D341Med (cell line): ENCODE measurements around the gene GNAL.
"Not testable (repeated sequence)": the region's sequence is repeated elsewhere in the genome, so short reads cannot be mapped to it uniquely, and the experiment has no call there.

Source experiments
- DNase-seq: peaks from one replicate; pipeline ENCODE4 v3.0.0; 2012; ENCODE audit warnings: low spot score

The GNAL gene

GRCh38 chr18:11908182-11909060 lies 219.4 kb downstream of the GNAL start, which contains the start of gene MPPE1:
Gene MPPE1, minus strand, starts transcription at chr18:11908317. Its CDS starts 11,053 bp downstream, at chr18:11897264.
- DNase-seq: peak; percentile 98

GRCh38 chr18:11909061-11909455 lies 220.0 kb downstream of the GNAL start:
- no peak for DNase-seq

GRCh38 chr18:11909591-11910026 lies 220.5 kb downstream of the GNAL start:
- no peak for DNase-seq

- DNase-seq: not testable (repeated sequence)
Measured at GRCh38 chr18:11916880-11917279, 227.8 kb downstream of the GNAL start.

GRCh38 chr18:11919522-11919921 lies 230.5 kb downstream of the GNAL start:
- not testable (repeated sequence) for DNase-seq

- no peak for DNase-seq
Measured at GRCh38 chr18:11923450-11923849, 234.4 kb downstream of the GNAL start.

- DNase-seq: no peak
Measured at GRCh38 chr18:11925800-11926481, 236.9 kb downstream of the GNAL start.

GRCh38 chr18:11927497-11927896 lies 238.4 kb downstream of the GNAL start:
- no peak for DNase-seq

- no peak for DNase-seq
Measured at GRCh38 chr18:11932393-11932792, 243.3 kb downstream of the GNAL start.
